Ishikawa (cell line): Measurements from ENCODE around the gene HOXB7.

Experiments
- CEBPB ChIP-seq: IDR thresholded peaks from 2 replicates; pipeline ENCODE4 v1.6.1; 2012
- CREB1 ChIP-seq: IDR thresholded peaks from 2 replicates; pipeline ENCODE4 v1.6.1; 2012; ENCODE audit warnings: low read depth
- EGR1 ChIP-seq: IDR thresholded peaks from 2 replicates; pipeline ENCODE4 v1.6.1; 2012
- EP300 ChIP-seq: IDR thresholded peaks from 2 replicates; pipeline ENCODE4 v1.6.1; 2012; ENCODE audit warnings: borderline replicate concordance
- FOXM1 ChIP-seq: IDR thresholded peaks from 2 replicates; pipeline ENCODE4 v1.6.1; 2012; ENCODE audit warnings: low read depth, borderline replicate concordance
- NFIC ChIP-seq: IDR thresholded peaks from 2 replicates; pipeline ENCODE4 v1.6.1; 2012
- RAD21 ChIP-seq: IDR thresholded peaks from 2 replicates; pipeline ENCODE4 v1.6.1; 2012; ENCODE audit warnings: low read depth
- TAF1 ChIP-seq: IDR thresholded peaks from 2 replicates; pipeline ENCODE4 v1.6.1; 2012; ENCODE audit warnings: low read depth, mild to moderate bottlenecking
- TCF12 ChIP-seq: IDR thresholded peaks from 2 replicates; pipeline ENCODE4 v1.6.1; 2012; ENCODE audit warnings: low read depth
- TEAD4 ChIP-seq: IDR thresholded peaks from 2 replicates; pipeline ENCODE4 v1.6.1; 2012
- YY1 ChIP-seq: IDR thresholded peaks from 2 replicates; pipeline ENCODE4 v1.6.1; 2012; ENCODE audit warnings: low read depth
- ZBTB7A ChIP-seq: IDR thresholded peaks from 2 replicates; pipeline ENCODE4 v1.6.1; 2012; ENCODE audit warnings: low read depth
- TF ChIP-seq, protein P1 (sequence below): IDR thresholded peaks from 2 replicates; pipeline ENCODE4 v1.6.1; 2012
- TF ChIP-seq, protein P2 (sequence below): IDR thresholded peaks from 2 replicates; pipeline ENCODE4 v1.6.1; 2012; ENCODE audit warnings: low read depth, mild to moderate bottlenecking
- TF ChIP-seq, protein P3 (sequence below): IDR thresholded peaks from 2 replicates; pipeline ENCODE4 v1.6.1; 2012

The HOXB7 gene

DNA sequence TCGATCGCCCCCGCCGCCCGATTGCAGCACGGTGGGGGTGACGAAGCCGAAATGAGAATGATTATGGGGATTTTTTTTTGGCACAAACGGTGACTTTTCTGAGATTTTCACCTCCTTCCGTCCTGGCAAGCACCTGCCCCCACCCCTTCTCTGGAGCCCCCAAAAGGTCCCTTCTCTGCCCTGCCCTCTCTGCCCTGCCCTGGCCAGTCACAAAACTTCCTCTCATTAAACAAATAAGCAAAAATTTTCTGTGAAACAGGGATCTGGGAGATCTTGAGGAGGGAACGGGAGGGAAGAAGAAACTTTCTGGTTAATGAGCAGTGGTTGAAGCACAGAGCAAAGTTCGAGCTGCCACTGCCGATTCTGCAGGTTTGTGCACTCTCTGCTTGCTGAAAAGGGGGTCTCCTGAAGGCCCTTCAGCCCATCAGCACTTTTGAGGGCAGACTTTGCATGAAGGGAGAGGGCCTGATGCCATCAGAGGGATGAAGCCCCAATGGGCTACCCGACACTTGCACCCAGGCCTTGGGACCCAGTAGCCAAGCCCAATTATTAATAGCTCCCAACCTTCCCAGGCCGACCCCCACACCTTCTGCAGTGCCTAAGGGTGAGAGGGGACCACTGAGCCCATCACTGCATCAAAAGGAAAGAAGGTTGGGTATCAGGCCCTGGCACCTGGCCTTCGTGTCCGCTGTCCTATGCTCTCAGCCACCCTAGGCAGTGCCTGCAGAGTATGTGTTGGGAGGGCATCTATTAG lies 5.3 kb upstream of the HOXB7 start:
- TF ChIP-seq EGR1, result no peak
- no peak for TF ChIP-seq TCF12
- TF ChIP-seq CREB1, result no peak
- TF ChIP-seq FOXM1, result no peak
- TF ChIP-seq, protein P1, sequence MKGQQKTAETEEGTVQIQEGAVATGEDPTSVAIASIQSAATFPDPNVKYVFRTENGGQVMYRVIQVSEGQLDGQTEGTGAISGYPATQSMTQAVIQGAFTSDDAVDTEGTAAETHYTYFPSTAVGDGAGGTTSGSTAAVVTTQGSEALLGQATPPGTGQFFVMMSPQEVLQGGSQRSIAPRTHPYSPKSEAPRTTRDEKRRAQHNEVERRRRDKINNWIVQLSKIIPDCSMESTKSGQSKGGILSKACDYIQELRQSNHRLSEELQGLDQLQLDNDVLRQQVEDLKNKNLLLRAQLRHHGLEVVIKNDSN, result no peak
- no peak for TF ChIP-seq TAF1
- TF ChIP-seq EP300, result no peak
- no peak for TF ChIP-seq NFIC
- no peak for TF ChIP-seq ZBTB7A
- TF ChIP-seq YY1, result no peak
- no peak for TF ChIP-seq RAD21
- TF ChIP-seq CEBPB, result no peak
- TF ChIP-seq, protein P2, sequence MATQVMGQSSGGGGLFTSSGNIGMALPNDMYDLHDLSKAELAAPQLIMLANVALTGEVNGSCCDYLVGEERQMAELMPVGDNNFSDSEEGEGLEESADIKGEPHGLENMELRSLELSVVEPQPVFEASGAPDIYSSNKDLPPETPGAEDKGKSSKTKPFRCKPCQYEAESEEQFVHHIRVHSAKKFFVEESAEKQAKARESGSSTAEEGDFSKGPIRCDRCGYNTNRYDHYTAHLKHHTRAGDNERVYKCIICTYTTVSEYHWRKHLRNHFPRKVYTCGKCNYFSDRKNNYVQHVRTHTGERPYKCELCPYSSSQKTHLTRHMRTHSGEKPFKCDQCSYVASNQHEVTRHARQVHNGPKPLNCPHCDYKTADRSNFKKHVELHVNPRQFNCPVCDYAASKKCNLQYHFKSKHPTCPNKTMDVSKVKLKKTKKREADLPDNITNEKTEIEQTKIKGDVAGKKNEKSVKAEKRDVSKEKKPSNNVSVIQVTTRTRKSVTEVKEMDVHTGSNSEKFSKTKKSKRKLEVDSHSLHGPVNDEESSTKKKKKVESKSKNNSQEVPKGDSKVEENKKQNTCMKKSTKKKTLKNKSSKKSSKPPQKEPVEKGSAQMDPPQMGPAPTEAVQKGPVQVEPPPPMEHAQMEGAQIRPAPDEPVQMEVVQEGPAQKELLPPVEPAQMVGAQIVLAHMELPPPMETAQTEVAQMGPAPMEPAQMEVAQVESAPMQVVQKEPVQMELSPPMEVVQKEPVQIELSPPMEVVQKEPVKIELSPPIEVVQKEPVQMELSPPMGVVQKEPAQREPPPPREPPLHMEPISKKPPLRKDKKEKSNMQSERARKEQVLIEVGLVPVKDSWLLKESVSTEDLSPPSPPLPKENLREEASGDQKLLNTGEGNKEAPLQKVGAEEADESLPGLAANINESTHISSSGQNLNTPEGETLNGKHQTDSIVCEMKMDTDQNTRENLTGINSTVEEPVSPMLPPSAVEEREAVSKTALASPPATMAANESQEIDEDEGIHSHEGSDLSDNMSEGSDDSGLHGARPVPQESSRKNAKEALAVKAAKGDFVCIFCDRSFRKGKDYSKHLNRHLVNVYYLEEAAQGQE, result no peak
- no peak for TF ChIP-seq TEAD4
- TF ChIP-seq, protein P3, sequence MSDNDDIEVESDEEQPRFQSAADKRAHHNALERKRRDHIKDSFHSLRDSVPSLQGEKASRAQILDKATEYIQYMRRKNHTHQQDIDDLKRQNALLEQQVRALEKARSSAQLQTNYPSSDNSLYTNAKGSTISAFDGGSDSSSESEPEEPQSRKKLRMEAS, result no peak

DNA sequence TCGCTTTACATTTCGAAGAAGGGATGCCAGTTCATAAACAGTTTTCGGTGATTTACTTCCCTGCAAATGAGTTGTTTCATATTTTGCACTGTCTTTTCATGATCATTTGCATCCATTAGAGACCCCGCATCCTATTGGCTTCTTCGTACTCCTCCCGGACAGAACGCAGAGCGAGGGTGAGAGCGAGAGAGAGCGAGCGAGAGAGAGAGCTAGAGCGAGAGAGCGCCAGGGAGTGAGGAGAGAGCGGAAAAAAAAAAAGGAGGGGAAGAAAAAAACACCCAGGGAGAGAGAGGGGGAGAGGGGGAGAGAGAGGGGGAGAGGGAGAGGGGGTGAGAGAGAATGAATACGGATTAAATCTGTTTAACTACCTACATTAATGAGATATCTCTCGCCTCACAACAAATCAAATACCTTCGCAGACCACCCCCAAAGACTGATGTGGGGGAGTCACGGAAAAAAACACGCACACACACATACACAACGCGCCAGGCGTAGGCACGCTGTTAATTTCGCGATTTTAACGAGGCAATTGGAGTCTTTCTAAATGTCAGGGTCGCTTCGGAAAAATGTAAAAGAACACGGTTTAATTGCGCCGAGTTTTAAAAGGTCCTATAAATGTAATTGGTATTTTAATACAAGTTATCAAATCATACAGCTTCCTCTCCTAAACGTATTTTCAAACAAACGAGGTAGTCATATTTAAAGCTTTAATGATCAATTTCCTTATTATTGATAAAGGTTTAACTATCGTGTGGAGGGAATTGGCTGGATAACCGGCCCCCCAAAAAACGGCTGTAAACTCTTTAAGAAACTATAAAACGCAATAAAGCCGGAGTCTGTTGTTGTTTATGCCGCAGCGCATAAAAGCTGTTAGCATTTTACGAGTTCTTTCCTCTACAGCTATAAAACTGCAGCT lies 4.5 kb upstream of the HOXB7 start, which contains the start of gene HOXB8:
TSS of gene HOXB8 (minus strand) at position 246 of the 916 bp plus-strand sequence. CDS start 588 bp downstream, outside the sequence.
- no peak for TF ChIP-seq EP300

DNA sequence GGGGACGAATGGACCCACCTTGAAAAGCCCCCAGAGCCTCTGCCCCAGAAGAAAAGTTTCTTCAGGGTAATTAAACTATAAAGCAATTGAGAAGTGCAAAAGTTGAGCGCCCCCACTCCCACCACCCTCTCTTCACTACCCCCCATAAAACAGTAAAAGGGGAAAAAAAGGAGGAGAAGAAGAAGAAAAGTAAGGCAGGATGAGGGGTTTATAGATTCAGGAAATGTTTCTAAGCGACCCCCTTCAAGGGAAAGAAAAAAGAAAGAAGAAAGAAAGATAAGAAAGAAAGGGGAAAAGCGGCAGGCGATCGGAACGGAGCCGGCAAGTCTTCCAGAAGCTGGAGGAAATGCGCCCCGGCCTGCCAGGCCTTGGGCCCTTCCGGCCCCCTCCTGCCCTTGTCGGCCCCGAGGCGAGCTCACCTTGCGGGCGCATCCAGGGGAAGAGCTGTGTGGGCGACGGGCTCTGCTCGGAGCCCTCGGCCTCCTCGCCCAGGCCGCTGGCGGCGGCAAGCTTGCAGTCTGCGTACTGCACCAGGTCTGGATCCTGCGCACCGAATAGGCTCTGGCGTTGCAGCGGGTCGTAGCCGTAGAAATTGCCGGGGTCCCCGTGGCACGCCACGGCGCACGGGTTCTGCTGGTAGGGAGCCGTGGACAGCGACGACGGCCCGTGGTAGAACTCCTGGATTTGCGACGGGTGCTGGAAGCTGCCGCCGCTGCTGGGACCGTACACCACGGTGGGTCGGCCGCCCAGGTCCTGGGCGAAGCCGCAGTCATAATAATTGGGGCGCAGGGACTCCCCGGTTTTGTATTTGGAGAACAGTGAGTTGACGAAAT lies 3.3 kb upstream of the HOXB7 start:
- TF ChIP-seq FOXM1 (no peak), CEBPB (no peak), EGR1 (no peak), CREB1 (no peak), TCF12 (no peak), NFIC (no peak), ZBTB7A (no peak), RAD21 (no peak), TEAD4 (no peak), EP300 (no peak), YY1 (no peak), TAF1 (no peak)
- TF ChIP-seq, protein P2, result no peak
- TF ChIP-seq, protein P1, result no peak
- TF ChIP-seq, protein P3, result no peak

DNA sequence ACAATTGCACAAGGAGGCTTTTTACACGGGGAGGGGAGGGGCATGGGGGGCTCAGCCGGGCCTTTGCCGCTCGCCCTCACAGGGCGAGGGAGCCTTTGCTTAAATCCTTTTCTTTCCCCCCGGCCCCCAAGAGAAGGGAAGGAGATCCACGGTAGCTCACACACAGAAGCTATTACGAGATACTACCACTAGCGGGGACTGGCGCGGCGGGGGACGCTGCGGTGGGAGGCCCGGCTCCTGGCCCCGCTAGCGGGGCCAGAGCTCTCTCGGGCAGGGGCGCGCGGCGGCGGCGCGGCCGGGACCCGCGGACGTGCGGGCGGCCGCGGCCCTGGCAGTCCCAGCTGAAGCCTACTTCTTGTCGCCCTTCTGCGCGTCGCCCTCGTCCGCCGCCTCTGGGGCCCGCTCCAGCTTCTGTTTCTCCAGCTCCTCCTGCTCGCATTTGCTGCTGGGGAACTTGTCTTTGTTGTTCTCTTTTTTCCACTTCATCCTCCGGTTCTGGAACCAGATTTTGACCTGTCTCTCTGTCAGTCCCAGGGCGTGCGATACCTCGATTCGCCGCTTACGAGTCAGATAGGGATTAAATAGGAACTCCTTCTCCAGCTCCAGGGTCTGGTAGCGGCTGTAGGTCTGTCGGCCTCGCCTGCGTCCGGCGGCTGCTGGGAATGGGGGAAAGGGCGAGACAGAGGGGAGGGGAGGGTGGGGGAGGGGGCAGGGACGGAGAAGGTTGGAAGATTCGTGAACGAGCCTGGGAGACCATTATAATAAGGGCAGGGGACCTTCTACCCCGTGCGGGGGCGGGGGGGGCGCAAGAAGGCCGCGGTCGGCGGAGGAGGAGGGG lies 2.3 kb upstream of the HOXB7 start:
- TF ChIP-seq CEBPB (no peak), FOXM1 (no peak)

DNA sequence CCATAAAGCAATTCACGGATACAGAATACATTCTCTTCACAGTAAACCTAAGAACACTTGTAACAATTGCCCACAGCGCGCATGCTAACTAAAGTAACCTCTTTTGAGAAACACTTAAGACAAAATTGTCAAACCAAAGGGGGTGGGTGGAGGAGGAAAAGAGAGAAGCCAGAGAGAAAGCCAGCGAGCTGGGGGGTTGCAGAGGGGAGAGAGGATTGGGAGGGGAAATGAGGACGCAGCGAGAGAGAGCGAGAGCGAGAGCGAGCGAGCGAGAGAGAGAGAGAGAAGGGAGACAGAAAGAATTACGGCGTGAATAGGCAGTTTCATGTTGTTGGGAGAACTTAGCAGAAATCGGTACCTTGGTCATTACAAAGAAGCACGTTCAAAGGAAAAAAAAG lies 1.6 kb upstream of the HOXB7 start:
- no peak for TF ChIP-seq CEBPB
